Ascending aorta (tissue), 2 donors: ENCODE data around the gene CCDC71L. TPM values are rescaled to one million over a fixed set of nuclear protein-coding genes. Genes with fewer than 3 reads are reported as not detected.

Source experiments
- DNase-seq, 2 donors: peaks; one replicate each; pipeline ENCODE4 v3.0.0-alpha.2; 2019; ENCODE audit warnings: low spot score in 2 of 2
- H3K27ac ChIP-seq, 2 donors: fragments of 200-600 bp; sonication (generic); one replicate each; pipeline ENCODE4 v1.5.1; 2016 to 2017; ENCODE audit warnings: mild to moderate bottlenecking in 1 of 2
- H3K27me3 ChIP-seq: fragments of 200-600 bp; sonication (generic); one replicate; pipeline ENCODE4 v1.5.1; 2017
- H3K36me3 ChIP-seq, 2 donors: fragments of 200-600 bp; sonication (generic); one replicate each; pipeline ENCODE4 v1.5.1; 2016
- H3K4me1 ChIP-seq, 2 donors: fragments of 200-600 bp; sonication (generic); one replicate each; pipeline ENCODE4 v1.5.1; 2016 to 2017; ENCODE audit warnings: mild to moderate bottlenecking in 1 of 2
- H3K4me3 ChIP-seq, 2 donors: fragments of 200-600 bp; sonication (generic); one replicate each; pipeline ENCODE4 v1.5.1; 2016 to 2017; ENCODE audit warnings: mild to moderate bottlenecking in 1 of 2
- H3K9me3 ChIP-seq, 2 donors: fragments of 200-600 bp; sonication (generic); one replicate each; pipeline ENCODE4 v1.5.1; 2016
- CTCF ChIP-seq, 3 experiments: fragments of 200-600 bp in 2 of 3; fragments of 450-650 bp in 1 of 3; sonication (generic) in 2 of 3; IDR thresholded peaks; one replicate each; pipeline ENCODE4 v1.5.1; 2016 to 2019; ENCODE audit warnings: antibody characterized with exemption in 3 of 3, mild to moderate bottlenecking in 1 of 3, moderate library complexity in 1 of 3
- intact Hi-C: fragments of 100-400 bp; cut with DNase I; formaldehyde crosslinking; loops from one replicate; pipeline ENCODE4 v1.15.1; 2023
- total RNA-seq: library from RNA; depleted of rRNA; stranded (reverse); fragments of >200 nt; gene quantifications from one replicate; pipeline ENCODE4 v1.1.0, GENCODE V29; 2016

The CCDC71L gene
- total RNA-seq, 1 donor from 2014 or later = 46.6 TPM

DNA sequence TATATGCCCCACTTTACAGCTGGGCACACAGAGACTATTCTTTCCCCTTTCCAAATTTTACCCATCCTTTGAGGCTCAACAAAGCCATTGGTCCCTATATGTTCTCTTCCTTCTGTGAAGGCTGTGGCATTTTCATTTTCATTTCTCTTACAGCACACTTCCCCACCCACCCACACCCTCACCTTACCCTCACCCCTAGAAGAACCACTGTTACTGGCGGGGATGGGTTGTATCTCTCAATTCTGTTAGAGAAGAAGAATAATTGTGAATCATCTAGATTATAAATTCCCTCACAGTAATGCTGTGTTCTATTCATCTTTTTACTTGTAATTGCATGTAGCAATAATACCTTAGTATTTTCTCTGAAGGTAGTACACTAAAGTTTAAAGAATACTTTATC lies 10.2 kb upstream of the CCDC71L start:
- TF ChIP-seq CTCF (IDR thresholded peaks at IDR 0.05) = no peak
- no peaks in the 10 kb centered on the region for H3K36me3 ChIP-seq
- intact Hi-C loops = no loop called here
- no peak overlapping the region for H3K4me3 ChIP-seq
- no peak for DNase-seq
- H3K9me3 ChIP-seq = no peaks in the 10 kb centered on the region
- H3K4me1 ChIP-seq = no peaks in the 10 kb centered on the region
- H3K27me3 ChIP-seq = no peaks in the 10 kb centered on the region
- H3K27ac ChIP-seq = no peak overlapping the region

GRCh38 chr7:106668861-106669524 lies 8.0 kb upstream of the CCDC71L start:
- Histone ChIP-seq H3K27me3 (no peaks in the 10 kb centered on the region), H3K4me3 (no peak overlapping the region), H3K4me1 (no peaks in the 10 kb centered on the region), H3K36me3 (no peaks in the 10 kb centered on the region), H3K9me3 (no peaks in the 10 kb centered on the region), H3K27ac (no peak overlapping the region)
- intact Hi-C loops = no loop called here
- DNase-seq = no peak
- no peak for TF ChIP-seq CTCF (IDR thresholded peaks at IDR 0.05)

GRCh38 chr7:106666353-106666752 lies 5.4 kb upstream of the CCDC71L start:
- Histone ChIP-seq H3K4me3 (no peak overlapping the region), H3K9me3 (no peaks in the 10 kb centered on the region), H3K4me1 (no peaks in the 10 kb centered on the region), H3K27me3 (no peaks in the 10 kb centered on the region), H3K27ac (no peak overlapping the region), H3K36me3 (no peaks in the 10 kb centered on the region)
- intact Hi-C loops = no loop called here
- no peak for TF ChIP-seq CTCF (IDR thresholded peaks at IDR 0.05)
- no peak for DNase-seq

DNA sequence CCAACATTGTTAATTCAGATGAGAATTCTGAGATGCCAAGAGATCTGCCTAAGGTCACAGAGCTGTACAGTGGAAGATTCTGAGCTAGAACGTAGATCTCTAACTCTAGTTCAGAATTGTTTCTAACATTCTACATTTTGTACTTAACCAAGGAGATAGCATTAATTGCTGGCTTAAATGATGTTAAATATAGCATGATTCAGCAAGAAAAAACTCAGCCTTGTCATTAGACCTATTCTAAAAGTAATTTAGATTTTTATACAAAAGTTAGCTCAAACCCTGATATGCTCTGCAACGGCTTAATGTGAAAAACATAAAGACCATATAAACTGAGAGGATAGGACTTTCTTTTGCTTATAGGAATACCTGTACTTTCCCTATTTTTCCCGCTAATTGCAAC lies 3.4 kb upstream of the CCDC71L start:
- intact Hi-C loops = loop anchor here (5.0 kb wide), 5 partner anchors 552 to 1228 kb away; partner anchors contain the start of genes ATXN7L1, BCAP29, DLD and SYPL1

GRCh38 chr7:106659963-106660861 lies 746 bp downstream of the CCDC71L start:
- H3K4me1 ChIP-seq = peaks cover 4 to 13% of the 10 kb centered on the region in 2 donors
- H3K4me3 ChIP-seq = peak overlapping the region; percentile 93 to 99
- TF ChIP-seq CTCF (IDR thresholded peaks at IDR 0.05) = peak; percentile 50 to 77 (median 73)
- H3K27ac ChIP-seq = peak overlapping the region; percentile 96 to 99
- H3K27me3 ChIP-seq = no peaks in the 10 kb centered on the region
- peak; percentile 30 to 90 for DNase-seq
- no peaks in the 10 kb centered on the region for H3K36me3 ChIP-seq
- intact Hi-C loops = loop anchor here (1.0 to 5.0 kb wide), 8 partner anchors 77 to 1232 kb away; partner anchors contain the start of genes ATXN7L1, BCAP29, DLD and HBP1
- H3K9me3 ChIP-seq = no peaks in the 10 kb centered on the region

More for the DNA sequence above, 3.4 kb upstream of the CCDC71L start:
- Histone ChIP-seq H3K4me3 (no peak overlapping the region), H3K4me1 (peaks cover 2 to 4% of the 10 kb centered on the region in 2 donors), H3K27me3 (no peaks in the 10 kb centered on the region), H3K27ac (no peak overlapping the region), H3K9me3 (no peaks in the 10 kb centered on the region), H3K36me3 (no peaks in the 10 kb centered on the region)
- no peak for TF ChIP-seq CTCF (IDR thresholded peaks at IDR 0.05)
- DNase-seq = no peak
